DND-41 (cell line): ENCODE results near the gene UBE2N.

Experiments
- CTCF ChIP-seq: IDR thresholded peaks from 2 replicates; pipeline ENCODE4 v1.5.1; 2012; ENCODE audit warnings: borderline replicate concordance, low read length, moderate library complexity, mild to moderate bottlenecking; ENCODE audit not compliant: poor library complexity, severe bottlenecking; ENCODE audit errors: extremely low read depth
- EZH2 ChIP-seq: IDR thresholded peaks from 3 replicates; pipeline ENCODE4 v1.6.1; 2012; ENCODE audit warnings: borderline replicate concordance, low read depth, mild to moderate bottlenecking, moderate library complexity, low read length, inconsistent platforms; ENCODE audit not compliant: severe bottlenecking

- TF ChIP-seq EZH2 (no peak), CTCF (no peak)
Observed at GRCh38 chr12:93365616-93366405, 75.9 kb downstream of the UBE2N start.
